CD14-positive monocyte (primary cell): Measurements from ENCODE around the gene TSHZ3. TPM values are rescaled to one million over a fixed set of nuclear protein-coding genes. Genes with fewer than 3 reads are reported as not detected.

Source experiments
- DNase-seq, 3 donors: peaks; one replicate each; pipeline ENCODE4 v3.0.0-alpha.2; 2011 to 2022
- H2AFZ ChIP-seq: 2 replicates; pipeline ENCODE4 v1.6.0; 2012; ENCODE audit warnings: mild to moderate bottlenecking, low read depth, low read length, inconsistent platforms; ENCODE audit not compliant: insufficient read depth, poor library complexity, severe bottlenecking
- H3K27ac ChIP-seq, 2 donors: 1 replicate in 1 of 2; 2 replicates in 1 of 2; pipeline ENCODE4 v1.5.1; 2012 to 2013; ENCODE audit warnings: low read length in 2 of 2, control low read depth in 1 of 2, inconsistent platforms in 1 of 2, low read depth in 1 of 2, mild to moderate bottlenecking in 1 of 2
- H3K27me3 ChIP-seq, 2 donors: one replicate each; pipeline versions ENCODE4 v1.6.0 to v1.6.1; 2011 to 2013; ENCODE audit warnings: low read length in 2 of 2; ENCODE audit not compliant: control insufficient read depth in 2 of 2, insufficient read depth in 2 of 2
- H3K36me3 ChIP-seq, 2 donors: replicated peaks in 1 of 2; 1 replicate in 1 of 2; 2 replicates in 1 of 2; pipeline versions ENCODE4 v1.5.1 to v1.6.1; 2012 to 2013; ENCODE audit warnings: low read length in 2 of 2, control low read depth in 1 of 2, inconsistent platforms in 1 of 2, mild to moderate bottlenecking in 1 of 2; ENCODE audit not compliant: insufficient read depth in 2 of 2, control insufficient read depth in 1 of 2
- H3K4me1 ChIP-seq, 2 donors: 1 replicate in 1 of 2; 2 replicates in 1 of 2; pipeline versions ENCODE4 v1.5.1 to v1.6.1; 2012 to 2013; ENCODE audit warnings: low read length in 2 of 2, control low read depth in 1 of 2, inconsistent platforms in 1 of 2, mild to moderate bottlenecking in 1 of 2, moderate library complexity in 1 of 2; ENCODE audit not compliant: insufficient read depth in 2 of 2, control insufficient read depth in 1 of 2
- H3K4me2 ChIP-seq: replicated peaks from 2 replicates; pipeline ENCODE3; 2012; ENCODE audit warnings: low read length, moderate library complexity, mild to moderate bottlenecking; ENCODE audit not compliant: poor library complexity, severe bottlenecking; ENCODE audit errors: extremely low read depth
- H3K4me3 ChIP-seq, 3 experiments: fragments of 200-600 bp in 1 of 3; sonication (generic) in 1 of 3; replicated peaks in 1 of 3; 1 replicate in 2 of 3; 2 replicates in 1 of 3; pipeline ENCODE4 v1.5.1; 2011 to 2013; ENCODE audit warnings: low read length in 3 of 3, mild to moderate bottlenecking in 3 of 3, control low read depth in 2 of 3, low read depth in 2 of 3, inconsistent platforms in 1 of 3, moderate library complexity in 1 of 3
- H3K79me2 ChIP-seq: 2 replicates; pipeline ENCODE4 v1.6.0; 2012; ENCODE audit warnings: mild to moderate bottlenecking, control low read depth, inconsistent platforms, low read length, moderate library complexity; ENCODE audit not compliant: insufficient read depth
- H3K9ac ChIP-seq: 2 replicates; pipeline ENCODE4 v1.6.0; 2017; ENCODE audit warnings: low read length, mild to moderate bottlenecking; ENCODE audit not compliant: insufficient read depth, poor library complexity, severe bottlenecking
- H3K9me3 ChIP-seq, 2 donors: replicated peaks in 1 of 2; 1 replicate in 1 of 2; 2 replicates in 1 of 2; pipeline versions ENCODE4 v1.5.1 to v1.6.1; 2012 to 2013; ENCODE audit warnings: low read length in 2 of 2, control low read depth in 1 of 2; ENCODE audit not compliant: control insufficient read depth in 1 of 2, insufficient read depth in 1 of 2
- H4K20me1 ChIP-seq: 2 replicates; pipeline ENCODE4 v1.6.0; 2012; ENCODE audit warnings: mild to moderate bottlenecking, low read length, control low read depth, moderate library complexity; ENCODE audit not compliant: insufficient read depth
- H3K27ac Mint-ChIP-seq, 7 donors: one replicate each; pipeline ENCODE4 v1.8.0; 2020; ENCODE audit warnings: mild to moderate bottlenecking in 7 of 7, mixed read lengths in 7 of 7, moderate library complexity in 6 of 7, inconsistent platforms in 2 of 7
- H3K27me3 Mint-ChIP-seq, 3 donors: one replicate each; pipeline ENCODE4 v1.8.0; 2021 to 2022; ENCODE audit warnings: low read depth in 3 of 3, mild to moderate bottlenecking in 3 of 3, mixed read lengths in 3 of 3, moderate library complexity in 3 of 3, inconsistent platforms in 1 of 3
- H3K36me3 Mint-ChIP-seq, 2 donors: one replicate each; pipeline ENCODE4 v1.8.0; 2020; ENCODE audit warnings: mixed read lengths in 2 of 2, inconsistent platforms in 1 of 2, mild to moderate bottlenecking in 1 of 2
- H3K4me1 Mint-ChIP-seq: one replicate; pipeline ENCODE4 v1.8.0; 2020; ENCODE audit warnings: mild to moderate bottlenecking, mixed read lengths
- H3K4me3 Mint-ChIP-seq, 2 donors: one replicate each; pipeline ENCODE4 v1.8.0; 2020; ENCODE audit warnings: mild to moderate bottlenecking in 2 of 2, mixed read lengths in 2 of 2, moderate library complexity in 1 of 2
- H3K9me3 Mint-ChIP-seq, 7 donors: one replicate each; pipeline ENCODE4 v1.8.0; 2020 to 2022; ENCODE audit warnings: mixed read lengths in 7 of 7, mild to moderate bottlenecking in 6 of 7, moderate library complexity in 6 of 7, inconsistent platforms in 2 of 7
- WGBS: methylation state at CpG from one replicate; pipeline ENCODE4 v1.1.5; 2013; ENCODE audit warnings: missing lambda C conversion rate; ENCODE audit not compliant: insufficient coverage; 5-methylcytosine and 5-hydroxymethylcytosine counted together
- intact Hi-C, 2 donors: fragments of 100-400 bp; cut with micrococcal nuclease; formaldehyde crosslinking; loops; one replicate each; pipeline versions ENCODE4 v1.15.0 to v1.15.1; 2023
- polyA plus RNA-seq, 3 donors: library from polyadenylated mRNA; depleted of rRNA in 1 of 3; unstranded in 2 of 3; stranded (reverse) in 1 of 3; fragments of 300-500 nt in 2 of 3; fragments of >200 nt in 1 of 3; fragmentation: Illumina TruSeq in 2 of 3; gene quantifications; 1 replicate in 2 of 3; 2 replicates in 1 of 3; pipeline ENCODE4 v1.2.3, GENCODE V29; 2012 to 2021
- TF ChIP-seq, protein P1 (sequence below): fragments of 200-600 bp; IDR thresholded peaks from one replicate; pipeline ENCODE4 v1.8.0; 2022; ENCODE audit warnings: antibody characterized with exemption, mild to moderate bottlenecking

TSHZ3 gene
- polyA plus RNA-seq, 3 donors: 2.3 to 5.8 (median 3.3) TPM

DNA sequence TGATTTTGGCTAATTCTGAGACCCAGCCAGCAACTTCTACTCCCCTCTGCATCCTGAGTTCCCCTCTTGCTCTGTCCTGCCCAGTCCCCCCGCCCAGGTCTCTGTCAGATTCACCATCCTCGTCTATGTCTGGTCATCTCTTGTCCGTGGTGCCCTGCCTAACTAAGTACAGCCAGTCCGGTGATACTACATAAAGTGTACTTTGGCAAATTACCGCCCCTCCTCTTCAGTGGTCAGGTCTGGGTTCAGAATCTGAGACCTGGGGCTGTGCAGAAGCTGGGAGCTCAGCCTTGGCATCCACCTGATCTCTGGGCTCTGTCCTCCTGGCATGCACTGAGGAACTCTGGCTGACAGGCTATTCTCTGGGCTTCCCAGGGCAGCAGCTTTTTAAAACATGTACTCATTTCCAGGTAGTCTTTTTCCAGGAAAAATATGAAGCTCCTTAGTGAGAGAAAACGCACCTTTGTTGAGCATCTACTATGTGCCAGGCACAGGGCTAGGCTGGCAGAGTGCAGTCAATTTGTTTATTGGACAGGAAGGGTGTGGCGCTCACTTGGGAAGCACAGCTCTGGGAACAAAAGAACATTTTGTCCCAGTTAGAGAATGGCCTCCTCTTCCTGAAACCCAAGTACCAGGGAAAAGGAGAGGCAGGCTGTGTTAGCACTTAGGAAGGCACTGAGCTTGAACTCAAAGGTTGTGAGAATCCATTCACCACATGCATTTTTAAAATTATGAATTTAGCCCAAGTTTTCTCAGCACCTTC, 88.9 kb downstream of the TSHZ3 start:
- Histone ChIP-seq H3K36me3 (no peaks in the 10 kb centered on the region), H3K27ac (no peak overlapping the region), H3K9ac (no peak overlapping the region), H3K4me2 (no peak overlapping the region), H3K9me3 (no peaks in the 10 kb centered on the region), H3K79me2 (no peaks in the 10 kb centered on the region), H3K4me3 (no peak overlapping the region), H3K4me1 (peaks cover 13 to 14% of the 10 kb centered on the region in 2 donors), H2AFZ (no peak overlapping the region), H4K20me1 (no peaks in the 10 kb centered on the region), H3K27me3 (no peaks in the 10 kb centered on the region)
- intact Hi-C loops: no loop called here
- DNase-seq: no peak
- peak overlapping the region in 1 of 7 donors; percentile 16 for H3K27ac Mint-ChIP-seq
- peaks cover 0 to 2% (median 0%) of the 10 kb centered on the region in 7 donors for H3K9me3 Mint-ChIP-seq
- peaks cover 28% of the 10 kb centered on the region for H3K4me1 Mint-ChIP-seq
- TF ChIP-seq, protein P1, sequence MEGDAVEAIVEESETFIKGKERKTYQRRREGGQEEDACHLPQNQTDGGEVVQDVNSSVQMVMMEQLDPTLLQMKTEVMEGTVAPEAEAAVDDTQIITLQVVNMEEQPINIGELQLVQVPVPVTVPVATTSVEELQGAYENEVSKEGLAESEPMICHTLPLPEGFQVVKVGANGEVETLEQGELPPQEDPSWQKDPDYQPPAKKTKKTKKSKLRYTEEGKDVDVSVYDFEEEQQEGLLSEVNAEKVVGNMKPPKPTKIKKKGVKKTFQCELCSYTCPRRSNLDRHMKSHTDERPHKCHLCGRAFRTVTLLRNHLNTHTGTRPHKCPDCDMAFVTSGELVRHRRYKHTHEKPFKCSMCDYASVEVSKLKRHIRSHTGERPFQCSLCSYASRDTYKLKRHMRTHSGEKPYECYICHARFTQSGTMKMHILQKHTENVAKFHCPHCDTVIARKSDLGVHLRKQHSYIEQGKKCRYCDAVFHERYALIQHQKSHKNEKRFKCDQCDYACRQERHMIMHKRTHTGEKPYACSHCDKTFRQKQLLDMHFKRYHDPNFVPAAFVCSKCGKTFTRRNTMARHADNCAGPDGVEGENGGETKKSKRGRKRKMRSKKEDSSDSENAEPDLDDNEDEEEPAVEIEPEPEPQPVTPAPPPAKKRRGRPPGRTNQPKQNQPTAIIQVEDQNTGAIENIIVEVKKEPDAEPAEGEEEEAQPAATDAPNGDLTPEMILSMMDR: no peak
- no peaks in the 10 kb centered on the region for H3K36me3 Mint-ChIP-seq
- H3K4me3 Mint-ChIP-seq: no peak overlapping the region
- 84% methylated on average over 6 of the region's 7 CpGs for WGBS
- H3K27me3 Mint-ChIP-seq: peaks cover 9 to 16% (median 12%) of the 10 kb centered on the region in 3 donors

DNA sequence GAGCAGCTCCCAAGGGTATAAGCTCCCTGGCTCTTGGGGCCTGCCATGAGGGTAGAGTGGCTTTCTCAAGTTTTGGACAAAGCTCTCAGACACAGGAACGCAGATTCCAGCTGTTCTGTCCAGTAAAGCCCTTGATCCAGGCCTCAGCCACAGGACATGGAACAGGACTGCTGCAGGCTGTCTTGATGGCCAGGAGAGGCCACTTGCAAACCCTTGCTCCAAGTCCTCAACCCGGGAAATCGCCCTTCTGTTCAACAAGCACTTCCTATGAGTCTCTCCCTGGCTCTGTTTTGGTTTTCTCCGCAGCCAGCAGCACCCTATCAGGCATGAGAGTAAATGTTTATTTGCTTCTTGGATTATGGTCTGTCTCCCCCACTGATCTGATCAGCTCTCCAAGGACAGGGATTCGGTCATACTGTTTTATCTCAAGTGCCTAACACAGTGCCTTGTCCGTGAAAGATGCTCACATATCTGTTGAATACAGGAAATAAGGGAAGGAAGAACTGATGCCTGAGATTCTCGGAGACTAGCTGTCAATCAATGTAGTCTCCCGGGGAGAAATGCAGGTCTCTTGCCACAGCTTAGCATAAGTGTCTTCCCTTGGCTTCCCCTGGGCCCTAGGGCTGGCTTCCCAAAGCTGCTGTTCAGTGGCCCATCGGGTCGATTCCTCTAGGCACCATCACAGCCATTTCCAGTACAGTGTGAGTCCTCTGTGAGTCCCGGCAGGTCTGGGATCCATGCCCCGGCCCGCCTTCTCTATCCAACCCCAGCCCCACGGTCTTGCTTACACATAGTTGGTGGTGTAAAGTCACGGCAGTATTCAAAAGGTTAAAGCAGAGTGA, 90.8 kb downstream of the TSHZ3 start:
- no peak overlapping the region for H3K9ac ChIP-seq
- peaks cover 0 to 1% (median 0%) of the 10 kb centered on the region in 7 donors for H3K9me3 Mint-ChIP-seq
- H3K36me3 Mint-ChIP-seq: no peaks in the 10 kb centered on the region
- TF ChIP-seq, protein P1: no peak
- no peak overlapping the region for H3K27ac ChIP-seq
- no peak overlapping the region for H2AFZ ChIP-seq
- peaks cover 5 to 16% (median 10%) of the 10 kb centered on the region in 3 donors for H3K27me3 Mint-ChIP-seq
- peaks cover 38% of the 10 kb centered on the region for H3K4me1 Mint-ChIP-seq
- H3K9me3 ChIP-seq: no peaks in the 10 kb centered on the region
- H4K20me1 ChIP-seq: no peaks in the 10 kb centered on the region
- intact Hi-C loops: no loop called here
- H3K27ac Mint-ChIP-seq: peak overlapping the region in 2 of 7 donors; percentile 13 to 58
- no peaks in the 10 kb centered on the region for H3K79me2 ChIP-seq
- no peaks in the 10 kb centered on the region for H3K27me3 ChIP-seq
- no peak overlapping the region for H3K4me2 ChIP-seq
- no peaks in the 10 kb centered on the region for H3K36me3 ChIP-seq
- DNase-seq: no peak
- no peak overlapping the region for H3K4me3 ChIP-seq
- H3K4me1 ChIP-seq: peaks cover 13 to 14% of the 10 kb centered on the region in 2 donors
- 72% methylated on average over 7 of the region's 15 CpGs for WGBS
- H3K4me3 Mint-ChIP-seq: no peak overlapping the region
